ENCODE results near the gene TBC1D19.

Gene TBC1D19

DNA sequence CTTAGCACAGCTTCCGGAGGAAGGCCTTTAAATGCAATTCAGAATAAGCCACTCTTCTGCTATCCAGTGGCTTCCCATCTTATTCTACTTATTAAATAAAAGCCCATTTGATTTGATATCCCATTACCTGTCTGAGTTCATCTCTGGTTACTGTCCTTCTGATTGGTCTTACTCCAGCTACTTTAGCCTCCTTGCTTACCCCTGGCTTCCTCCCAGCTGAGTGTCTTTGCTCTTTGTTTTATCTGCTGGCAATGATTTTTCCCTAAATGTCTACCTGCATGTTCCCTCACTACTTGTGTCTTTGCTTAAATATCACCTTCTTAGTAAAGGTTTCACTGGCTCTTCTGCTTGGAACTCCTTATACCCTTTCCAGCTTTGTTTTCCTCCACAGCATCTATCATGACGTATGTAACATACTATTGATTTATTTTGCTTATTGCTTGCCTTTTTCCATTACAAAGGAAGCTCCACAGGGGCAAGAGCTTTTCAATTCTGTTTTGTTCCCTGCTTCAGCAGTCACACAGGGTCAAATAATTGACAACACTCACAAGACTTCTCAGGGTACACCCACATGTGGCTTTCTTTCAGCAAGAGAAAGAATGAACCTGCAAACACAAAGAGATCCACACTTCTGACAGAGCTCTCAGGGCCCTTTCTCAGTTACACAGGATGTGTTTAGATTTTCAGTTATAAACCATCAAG, 63.8 kb downstream of the TBC1D19 start:
- no peaks in the 10 kb centered on the region for H3K4me1 ChIP-seq (ENCODE audit: insufficient read depth, low read length, severe bottlenecking)
- H2AFZ ChIP-seq (ENCODE audit: low read length), result no peak overlapping the region
- no peak overlapping the region for H3K4me3 ChIP-seq (ENCODE audit: low read depth, low read length, poor library complexity, severe bottlenecking)
- H3K9me3 ChIP-seq (ENCODE audit: low read length), result no peaks in the 10 kb centered on the region
- H3K79me2 ChIP-seq (ENCODE audit: insufficient read depth, low read length), result no peaks in the 10 kb centered on the region
- no peak overlapping the region for H3K27ac ChIP-seq (ENCODE audit: low read depth, low read length, poor library complexity, severe bottlenecking)
- no peaks in the 10 kb centered on the region for H3K9me2 ChIP-seq (ENCODE audit: low read depth, low read length)
- H3K27me3 ChIP-seq (ENCODE audit: insufficient read depth, low read length), result no peaks in the 10 kb centered on the region
- no peaks in the 10 kb centered on the region for H4K20me1 ChIP-seq (ENCODE audit: insufficient read depth, low read length)
- no peak overlapping the region for H3K4me2 ChIP-seq (ENCODE audit: low read length)
- no peaks in the 10 kb centered on the region for H3F3A ChIP-seq (ENCODE audit: insufficient read depth, low read length)
- H3K36me3 ChIP-seq (ENCODE audit: insufficient read depth, low read length), result no peaks in the 10 kb centered on the region
- H3K9ac ChIP-seq (ENCODE audit: low read length), result no peak overlapping the region
- no peak for TF ChIP-seq EZH2 (IDR thresholded peaks at IDR 0.05; ENCODE audit: borderline replicate concordance, low read length)
- TF ChIP-seq, protein P1, sequence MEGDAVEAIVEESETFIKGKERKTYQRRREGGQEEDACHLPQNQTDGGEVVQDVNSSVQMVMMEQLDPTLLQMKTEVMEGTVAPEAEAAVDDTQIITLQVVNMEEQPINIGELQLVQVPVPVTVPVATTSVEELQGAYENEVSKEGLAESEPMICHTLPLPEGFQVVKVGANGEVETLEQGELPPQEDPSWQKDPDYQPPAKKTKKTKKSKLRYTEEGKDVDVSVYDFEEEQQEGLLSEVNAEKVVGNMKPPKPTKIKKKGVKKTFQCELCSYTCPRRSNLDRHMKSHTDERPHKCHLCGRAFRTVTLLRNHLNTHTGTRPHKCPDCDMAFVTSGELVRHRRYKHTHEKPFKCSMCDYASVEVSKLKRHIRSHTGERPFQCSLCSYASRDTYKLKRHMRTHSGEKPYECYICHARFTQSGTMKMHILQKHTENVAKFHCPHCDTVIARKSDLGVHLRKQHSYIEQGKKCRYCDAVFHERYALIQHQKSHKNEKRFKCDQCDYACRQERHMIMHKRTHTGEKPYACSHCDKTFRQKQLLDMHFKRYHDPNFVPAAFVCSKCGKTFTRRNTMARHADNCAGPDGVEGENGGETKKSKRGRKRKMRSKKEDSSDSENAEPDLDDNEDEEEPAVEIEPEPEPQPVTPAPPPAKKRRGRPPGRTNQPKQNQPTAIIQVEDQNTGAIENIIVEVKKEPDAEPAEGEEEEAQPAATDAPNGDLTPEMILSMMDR (IDR thresholded peaks at IDR 0.05; ENCODE audit: low read length), result no peak

DNA sequence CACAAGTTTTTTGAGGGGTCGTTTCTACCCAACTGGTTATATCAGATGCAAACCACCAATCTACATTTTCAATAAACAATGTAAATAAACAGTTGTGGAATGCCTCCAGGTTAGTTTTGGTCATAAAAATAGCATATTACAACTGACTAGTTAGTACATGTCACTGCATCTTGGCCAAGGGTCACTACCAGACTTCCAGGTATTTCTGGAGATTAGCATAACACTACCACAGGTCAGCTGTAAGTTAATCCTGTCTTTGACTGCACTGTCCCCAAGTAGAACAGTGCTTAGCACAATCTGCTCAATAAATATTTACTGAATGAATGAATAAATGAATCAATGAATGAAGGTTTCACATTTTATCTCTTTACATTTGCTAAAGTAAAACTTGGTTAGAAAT, 64.4 kb downstream of the TBC1D19 start:
- Histone ChIP-seq H3K36me3 (ENCODE audit: insufficient read depth, low read length) (no peaks in the 10 kb centered on the region), H3K79me2 (ENCODE audit: insufficient read depth, low read length) (no peaks in the 10 kb centered on the region), H3K9me3 (ENCODE audit: low read length) (no peaks in the 10 kb centered on the region), H3K9ac (ENCODE audit: low read length) (no peak overlapping the region), H3K27ac (ENCODE audit: low read depth, low read length, poor library complexity, severe bottlenecking) (no peak overlapping the region), H3F3A (ENCODE audit: insufficient read depth, low read length) (no peaks in the 10 kb centered on the region), H4K20me1 (ENCODE audit: insufficient read depth, low read length) (no peaks in the 10 kb centered on the region), H3K4me1 (ENCODE audit: insufficient read depth, low read length, severe bottlenecking) (no peaks in the 10 kb centered on the region), H3K9me2 (ENCODE audit: low read depth, low read length) (no peaks in the 10 kb centered on the region), H3K27me3 (ENCODE audit: insufficient read depth, low read length) (no peaks in the 10 kb centered on the region), H3K4me2 (ENCODE audit: low read length) (no peak overlapping the region), H2AFZ (ENCODE audit: low read length) (no peak overlapping the region), H3K4me3 (ENCODE audit: low read depth, low read length, poor library complexity, severe bottlenecking) (no peak overlapping the region)
- TF ChIP-seq EZH2 (IDR thresholded peaks at IDR 0.05; ENCODE audit: borderline replicate concordance, low read length), result no peak
- TF ChIP-seq, protein P1 (IDR thresholded peaks at IDR 0.05; ENCODE audit: low read length), result no peak

DNA sequence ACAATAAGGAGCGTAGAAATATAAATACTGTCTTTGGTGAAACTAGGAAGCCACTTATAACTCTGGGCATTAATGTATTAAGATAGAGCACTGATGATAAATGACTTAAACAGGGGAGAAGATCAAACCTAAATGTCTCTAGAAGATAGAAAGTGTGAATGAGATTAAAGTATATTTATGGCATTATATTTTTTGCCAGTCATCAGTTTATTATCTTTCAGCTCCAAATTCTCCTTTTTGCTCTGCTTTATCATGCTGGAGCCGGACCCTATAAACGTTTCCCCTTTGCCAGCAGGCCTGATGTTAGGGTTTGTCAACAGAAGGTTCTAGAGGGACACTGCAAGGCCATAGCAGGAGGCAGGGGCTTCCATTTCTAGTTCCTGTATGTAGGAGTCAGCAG, 76.4 kb downstream of the TBC1D19 start:
- Histone ChIP-seq H2AFZ (ENCODE audit: low read length) (no peak overlapping the region), H3K36me3 (ENCODE audit: insufficient read depth, low read length) (no peaks in the 10 kb centered on the region), H3K27ac (ENCODE audit: low read depth, low read length, poor library complexity, severe bottlenecking) (no peak overlapping the region), H3K9me2 (ENCODE audit: low read depth, low read length) (no peaks in the 10 kb centered on the region), H3K9ac (ENCODE audit: low read length) (no peak overlapping the region), H3K79me2 (ENCODE audit: insufficient read depth, low read length) (no peaks in the 10 kb centered on the region), H3K4me3 (ENCODE audit: low read depth, low read length, poor library complexity, severe bottlenecking) (no peak overlapping the region), H3K4me1 (ENCODE audit: insufficient read depth, low read length, severe bottlenecking) (no peaks in the 10 kb centered on the region), H3K4me2 (ENCODE audit: low read length) (no peak overlapping the region), H4K20me1 (ENCODE audit: insufficient read depth, low read length) (no peaks in the 10 kb centered on the region), H3F3A (ENCODE audit: insufficient read depth, low read length) (no peaks in the 10 kb centered on the region), H3K27me3 (ENCODE audit: insufficient read depth, low read length) (no peaks in the 10 kb centered on the region), H3K9me3 (ENCODE audit: low read length) (no peaks in the 10 kb centered on the region)
- TF ChIP-seq EZH2 (IDR thresholded peaks at IDR 0.05; ENCODE audit: borderline replicate concordance, low read length), result no peak
- TF ChIP-seq, protein P1 (IDR thresholded peaks at IDR 0.05; ENCODE audit: low read length), result no peak
